HCT116 (cell line): ENCODE data around the gene ASS1.

Experiments
- CEBPB ChIP-seq: IDR thresholded peaks from 2 replicates; pipeline ENCODE4 v1.6.1; 2012; ENCODE audit warnings: low read depth
- EZH2 ChIP-seq: fragments of 200-600 bp; sonication (generic); IDR thresholded peaks from 2 replicates; pipeline ENCODE4 v1.6.1; 2017; ENCODE audit warnings: antibody characterized with exemption, mixed run types
- POLR2A ChIP-seq: IDR thresholded peaks from 2 replicates; pipeline ENCODE4 v1.7.0; 2011; ENCODE audit warnings: borderline replicate concordance; ENCODE audit not compliant: insufficient read depth, insufficient read length; ENCODE audit errors: extremely low read depth
- POLR2AphosphoS5 ChIP-seq: IDR thresholded peaks from 2 replicates; pipeline ENCODE4 v1.6.1; 2011; ENCODE audit warnings: mild to moderate bottlenecking, low read depth, low read length, moderate library complexity
- RAD21 ChIP-seq: IDR thresholded peaks from 2 replicates; pipeline ENCODE4 v1.6.1; 2012; ENCODE audit warnings: low read depth, mild to moderate bottlenecking
- SRF ChIP-seq: IDR thresholded peaks from 2 replicates; pipeline ENCODE4 v1.6.1; 2012; ENCODE audit warnings: low read depth
- ZBTB33 ChIP-seq: IDR thresholded peaks from 2 replicates; pipeline ENCODE4 v1.6.1; 2011; ENCODE audit warnings: mild to moderate bottlenecking, low read length, moderate library complexity; ENCODE audit not compliant: insufficient replicate concordance; ENCODE audit errors: extremely low read depth
- ZFX ChIP-seq: fragments of 450-650 bp; IDR thresholded peaks from 2 replicates; pipeline ENCODE4 v1.6.1; 2017
- ZNF274 ChIP-seq: fragments of 200-500 bp; sonication (Bioruptor generic); IDR thresholded peaks from 2 replicates; pipeline ENCODE4 v1.6.1; 2014; ENCODE audit warnings: mild to moderate bottlenecking, low read depth, low read length, inconsistent platforms
- TF ChIP-seq, protein P1 (sequence below), 3 experiments: fragments of 200-600 bp in 1 of 3; sonication (generic) in 1 of 3; IDR thresholded peaks in 2 of 3; conservative IDR thresholded peaks in 1 of 3; 2 replicates each; pipeline ENCODE4 v1.5.1; 2012 to 2017; ENCODE audit warnings: low read depth in 2 of 3, low read length in 2 of 3, antibody characterized with exemption in 1 of 3, borderline replicate concordance in 1 of 3, control low read depth in 1 of 3, mild to moderate bottlenecking in 1 of 3, mixed read lengths in 1 of 3, mixed run types in 1 of 3, moderate library complexity in 1 of 3; ENCODE audit not compliant: insufficient read depth in 1 of 3
- TF ChIP-seq, protein P2 (sequence below): IDR thresholded peaks from 2 replicates; pipeline ENCODE4 v1.6.1; 2012; ENCODE audit warnings: low read depth
- TF ChIP-seq, protein P3 (sequence below): IDR thresholded peaks from 2 replicates; pipeline ENCODE4 v1.6.1; 2012

GRCh38 chr9:130454096-130454811 is 9.5 kb downstream of the ASS1 start:
- TF ChIP-seq CEBPB (no peak), EZH2 (no peak), POLR2A (no peak), SRF (no peak), RAD21 (no peak), ZBTB33 (no peak), ZNF274 (no peak), ZFX (no peak), POLR2AphosphoS5 (no peak)
- TF ChIP-seq, protein P1, sequence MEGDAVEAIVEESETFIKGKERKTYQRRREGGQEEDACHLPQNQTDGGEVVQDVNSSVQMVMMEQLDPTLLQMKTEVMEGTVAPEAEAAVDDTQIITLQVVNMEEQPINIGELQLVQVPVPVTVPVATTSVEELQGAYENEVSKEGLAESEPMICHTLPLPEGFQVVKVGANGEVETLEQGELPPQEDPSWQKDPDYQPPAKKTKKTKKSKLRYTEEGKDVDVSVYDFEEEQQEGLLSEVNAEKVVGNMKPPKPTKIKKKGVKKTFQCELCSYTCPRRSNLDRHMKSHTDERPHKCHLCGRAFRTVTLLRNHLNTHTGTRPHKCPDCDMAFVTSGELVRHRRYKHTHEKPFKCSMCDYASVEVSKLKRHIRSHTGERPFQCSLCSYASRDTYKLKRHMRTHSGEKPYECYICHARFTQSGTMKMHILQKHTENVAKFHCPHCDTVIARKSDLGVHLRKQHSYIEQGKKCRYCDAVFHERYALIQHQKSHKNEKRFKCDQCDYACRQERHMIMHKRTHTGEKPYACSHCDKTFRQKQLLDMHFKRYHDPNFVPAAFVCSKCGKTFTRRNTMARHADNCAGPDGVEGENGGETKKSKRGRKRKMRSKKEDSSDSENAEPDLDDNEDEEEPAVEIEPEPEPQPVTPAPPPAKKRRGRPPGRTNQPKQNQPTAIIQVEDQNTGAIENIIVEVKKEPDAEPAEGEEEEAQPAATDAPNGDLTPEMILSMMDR (IDR thresholded peaks at IDR 0.05 in 2 of 3, conservative IDR thresholded peaks at IDR 0.05 in 1 of 3; ENCODE audit: borderline replicate concordance in 1 of 3, insufficient read depth in 1 of 3, low read depth in 2 of 3, low read length in 2 of 3) = no peak
- TF ChIP-seq, protein P2, sequence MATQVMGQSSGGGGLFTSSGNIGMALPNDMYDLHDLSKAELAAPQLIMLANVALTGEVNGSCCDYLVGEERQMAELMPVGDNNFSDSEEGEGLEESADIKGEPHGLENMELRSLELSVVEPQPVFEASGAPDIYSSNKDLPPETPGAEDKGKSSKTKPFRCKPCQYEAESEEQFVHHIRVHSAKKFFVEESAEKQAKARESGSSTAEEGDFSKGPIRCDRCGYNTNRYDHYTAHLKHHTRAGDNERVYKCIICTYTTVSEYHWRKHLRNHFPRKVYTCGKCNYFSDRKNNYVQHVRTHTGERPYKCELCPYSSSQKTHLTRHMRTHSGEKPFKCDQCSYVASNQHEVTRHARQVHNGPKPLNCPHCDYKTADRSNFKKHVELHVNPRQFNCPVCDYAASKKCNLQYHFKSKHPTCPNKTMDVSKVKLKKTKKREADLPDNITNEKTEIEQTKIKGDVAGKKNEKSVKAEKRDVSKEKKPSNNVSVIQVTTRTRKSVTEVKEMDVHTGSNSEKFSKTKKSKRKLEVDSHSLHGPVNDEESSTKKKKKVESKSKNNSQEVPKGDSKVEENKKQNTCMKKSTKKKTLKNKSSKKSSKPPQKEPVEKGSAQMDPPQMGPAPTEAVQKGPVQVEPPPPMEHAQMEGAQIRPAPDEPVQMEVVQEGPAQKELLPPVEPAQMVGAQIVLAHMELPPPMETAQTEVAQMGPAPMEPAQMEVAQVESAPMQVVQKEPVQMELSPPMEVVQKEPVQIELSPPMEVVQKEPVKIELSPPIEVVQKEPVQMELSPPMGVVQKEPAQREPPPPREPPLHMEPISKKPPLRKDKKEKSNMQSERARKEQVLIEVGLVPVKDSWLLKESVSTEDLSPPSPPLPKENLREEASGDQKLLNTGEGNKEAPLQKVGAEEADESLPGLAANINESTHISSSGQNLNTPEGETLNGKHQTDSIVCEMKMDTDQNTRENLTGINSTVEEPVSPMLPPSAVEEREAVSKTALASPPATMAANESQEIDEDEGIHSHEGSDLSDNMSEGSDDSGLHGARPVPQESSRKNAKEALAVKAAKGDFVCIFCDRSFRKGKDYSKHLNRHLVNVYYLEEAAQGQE = no peak
- TF ChIP-seq, protein P3, sequence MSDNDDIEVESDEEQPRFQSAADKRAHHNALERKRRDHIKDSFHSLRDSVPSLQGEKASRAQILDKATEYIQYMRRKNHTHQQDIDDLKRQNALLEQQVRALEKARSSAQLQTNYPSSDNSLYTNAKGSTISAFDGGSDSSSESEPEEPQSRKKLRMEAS = no peak
